Keratinocyte (primary cell): Measurements from ENCODE around the gene GANAB. TPM values are rescaled to one million over a fixed set of nuclear protein-coding genes. Genes with fewer than 3 reads are reported as not detected.

Experiments
- DNase-seq: peaks from one replicate; pipeline ENCODE4 v3.0.0-alpha.2; 2011; ENCODE audit warnings: low read depth, missing footprints, low spot score
- FAIRE-seq: peaks from 2 replicates; lab custom pipeline; 2011; peaks lifted over from hg19 to GRCh38; lab: Jason Lieb, UNC
- H2AFZ ChIP-seq: 2 replicates; pipeline ENCODE4 v1.6.0; 2012; ENCODE audit warnings: low read length, control low read depth, inconsistent platforms; ENCODE audit not compliant: control insufficient read depth
- H3K27ac ChIP-seq: 2 replicates; pipeline ENCODE4 v1.5.1; 2011; ENCODE audit warnings: low read length; ENCODE audit not compliant: control insufficient read depth, insufficient read depth
- H3K27me3 ChIP-seq: 3 replicates; pipeline ENCODE4 v1.6.0; 2011; ENCODE audit warnings: low read length; ENCODE audit not compliant: control insufficient read depth, insufficient read depth; ENCODE audit errors: extremely low read depth
- H3K36me3 ChIP-seq, 2 experiments: 2 replicates in 1 of 2; 3 replicates in 1 of 2; pipeline ENCODE4 v1.5.1; 2011; ENCODE audit warnings: low read length in 2 of 2, mild to moderate bottlenecking in 1 of 2; ENCODE audit not compliant: control insufficient read depth in 2 of 2, insufficient read depth in 2 of 2; ENCODE audit errors: extremely low read depth in 1 of 2
- H3K4me1 ChIP-seq: 3 replicates; pipeline ENCODE4 v1.5.1; 2011; ENCODE audit warnings: low read length; ENCODE audit not compliant: control insufficient read depth, insufficient read depth; ENCODE audit errors: extremely low read depth
- H3K4me2 ChIP-seq: 3 replicates; pipeline ENCODE4 v1.6.0; 2011; ENCODE audit warnings: low read depth, low read length; ENCODE audit not compliant: control insufficient read depth, insufficient read depth; ENCODE audit errors: extremely low read depth
- H3K4me3 ChIP-seq, 3 experiments: fragments of 200-600 bp in 1 of 3; sonication (generic) in 1 of 3; 2 replicates in 2 of 3; 3 replicates in 1 of 3; pipeline ENCODE4 v1.5.1; 2011 to 2016; ENCODE audit warnings: low read length in 3 of 3, mild to moderate bottlenecking in 3 of 3, control low read depth in 2 of 3, inconsistent platforms in 1 of 3, low read depth in 1 of 3, mixed read lengths in 1 of 3, mixed run types in 1 of 3, moderate library complexity in 1 of 3; ENCODE audit not compliant: control insufficient read depth in 2 of 3, insufficient read depth in 2 of 3; ENCODE audit errors: extremely low read depth in 1 of 3
- H3K79me2 ChIP-seq: 2 replicates; pipeline ENCODE4 v1.6.0; 2012; ENCODE audit warnings: low read length; ENCODE audit not compliant: control insufficient read depth, insufficient read depth
- H3K9ac ChIP-seq: 3 replicates; pipeline ENCODE4 v1.6.0; 2011; ENCODE audit warnings: low read length; ENCODE audit not compliant: control insufficient read depth, insufficient read depth; ENCODE audit errors: extremely low read depth
- H3K9me1 ChIP-seq: 3 replicates; pipeline ENCODE4 v1.6.0; 2011; ENCODE audit warnings: low read length; ENCODE audit not compliant: control insufficient read depth, insufficient read depth; ENCODE audit errors: extremely low read depth
- H3K9me3 ChIP-seq: 2 replicates; pipeline ENCODE4 v1.5.1; 2012; ENCODE audit warnings: low read depth, low read length; ENCODE audit not compliant: control insufficient read depth
- H4K20me1 ChIP-seq: 3 replicates; pipeline ENCODE4 v1.6.0; 2011; ENCODE audit warnings: low read length; ENCODE audit not compliant: control insufficient read depth, insufficient read depth; ENCODE audit errors: extremely low read depth
- CTCF ChIP-seq, 3 experiments: IDR thresholded peaks in 1 of 3; conservative IDR thresholded peaks in 1 of 3; optimal IDR thresholded peaks in 1 of 3; 2 replicates in 2 of 3; 3 replicates in 1 of 3; pipeline versions ENCODE3 to v1.5.1; 2011; ENCODE audit warnings: low read length in 3 of 3, mild to moderate bottlenecking in 3 of 3, moderate library complexity in 2 of 3, control low read depth in 1 of 3, inconsistent platforms in 1 of 3; ENCODE audit not compliant: insufficient read depth in 2 of 3; ENCODE audit errors: extremely low read depth in 1 of 3
- EZH2 ChIP-seq: IDR thresholded peaks from one replicate; pipeline ENCODE4 v1.6.1; 2012; ENCODE audit warnings: inconsistent platforms, mild to moderate bottlenecking, low read length, moderate library complexity
- dilution Hi-C: fragments of 300-500 bp; cut with MboI; formaldehyde crosslinking; loops from one replicate; pipeline ENCODE4 v1.7.0; 2020; ENCODE audit warnings: low sequenced_read_pairs; ENCODE audit not compliant: extremely low pct_ligation_motif_present
- polyA plus RNA-seq, 5 experiments: library from polyadenylated mRNA; depleted of rRNA in 3 of 5; stranded (reverse) in 3 of 5; stranded (forward) in 1 of 5; unstranded in 1 of 5; fragments of >200 nt; gene quantifications; 1 replicate in 1 of 5; 2 replicates in 3 of 5; 3 replicates in 1 of 5; pipeline versions ENCODE4 v1.2.1 to v1.2.3, GENCODE V29; 2011 to 2012; ENCODE audit warnings: missing spikeins in 2 of 5, low read depth in 1 of 5, low replicate concordance in 1 of 5

GANAB gene
- polyA plus RNA-seq, 1 donor (not counting 4 experiments of a cell fraction or from before 2014, with no cell fraction given) = 153 TPM

DNA sequence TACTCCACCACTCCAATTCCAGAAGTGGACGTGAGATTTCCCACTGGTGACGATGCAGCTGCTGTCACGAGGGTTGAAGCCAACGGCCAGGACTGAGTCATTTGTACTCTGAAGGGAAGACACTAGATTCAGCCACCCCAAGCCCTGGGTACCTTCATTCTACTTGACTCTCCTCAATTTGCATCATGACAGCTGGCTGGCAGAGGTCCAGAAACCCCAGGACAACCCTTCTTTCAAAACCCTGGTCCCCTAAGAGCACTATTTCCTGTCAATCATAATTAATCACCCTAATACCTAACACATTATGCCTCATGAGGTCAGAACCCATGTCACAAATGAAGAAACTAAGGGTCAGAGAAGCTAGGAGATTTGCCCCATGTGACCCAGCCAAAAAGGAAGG, 38.7 kb downstream of the GANAB start:
- no peaks in the 10 kb centered on the region for H3K9me3 ChIP-seq
- DNase-seq (no peak), FAIRE-seq (no peak)
- H2AFZ ChIP-seq = no peak overlapping the region
- dilution Hi-C loops = no loop called here
- peaks cover 8% of the 10 kb centered on the region for H3K4me1 ChIP-seq
- H3K27me3 ChIP-seq = no peaks in the 10 kb centered on the region
- no peaks in the 10 kb centered on the region for H4K20me1 ChIP-seq
- peaks cover 13 to 14% of the 10 kb centered on the region in 2 experiments for H3K36me3 ChIP-seq
- H3K27ac ChIP-seq = no peak overlapping the region
- H3K4me2 ChIP-seq = no peak overlapping the region
- TF ChIP-seq EZH2 = no peak
- H3K79me2 ChIP-seq = no peaks in the 10 kb centered on the region
- H3K4me3 ChIP-seq = no peak overlapping the region
- no peaks in the 10 kb centered on the region for H3K9me1 ChIP-seq
- no peak overlapping the region for H3K9ac ChIP-seq

- Histone ChIP-seq H4K20me1 (no peaks in the 10 kb centered on the region), H3K4me1 (peaks cover 3% of the 10 kb centered on the region), H3K9me1 (no peaks in the 10 kb centered on the region), H3K27ac (no peak overlapping the region), H2AFZ (no peak overlapping the region), H3K27me3 (no peaks in the 10 kb centered on the region), H3K36me3 (peaks cover 13 to 14% of the 10 kb centered on the region in 2 experiments), H3K4me2 (no peak overlapping the region), H3K9ac (no peak overlapping the region), H3K79me2 (peaks cover 6% of the 10 kb centered on the region), H3K9me3 (no peaks in the 10 kb centered on the region), H3K4me3 (no peak overlapping the region)
- TF ChIP-seq EZH2 (no peak), CTCF (optimal IDR thresholded peaks at IDR 0.05 in 1 of 3, IDR thresholded peaks at IDR 0.05 in 1 of 3, conservative IDR thresholded peaks at IDR 0.05 in 1 of 3; ENCODE audit: extremely low read depth in 1 of 3, insufficient read depth in 2 of 3, low read length in 3 of 3) (no peak)
- dilution Hi-C loops = no loop called here
- DNase-seq (no peak), FAIRE-seq (no peak)
Observed at GRCh38 chr11:62605902-62606301, 40.5 kb downstream of the GANAB start.

GRCh38 chr11:62605467-62605866, 40.9 kb downstream of the GANAB start:
- Histone ChIP-seq H3K79me2 (peaks cover 10% of the 10 kb centered on the region), H3K27me3 (no peaks in the 10 kb centered on the region), H3K9me3 (no peaks in the 10 kb centered on the region), H2AFZ (no peak overlapping the region), H3K4me2 (no peak overlapping the region), H3K9me1 (no peaks in the 10 kb centered on the region), H3K4me3 (no peak overlapping the region), H3K27ac (no peak overlapping the region), H3K4me1 (peaks cover 3% of the 10 kb centered on the region), H3K36me3 (peaks cover 13 to 14% of the 10 kb centered on the region in 2 experiments), H4K20me1 (no peaks in the 10 kb centered on the region), H3K9ac (no peak overlapping the region)
- no peak for FAIRE-seq
- TF ChIP-seq CTCF (optimal IDR thresholded peaks at IDR 0.05 in 1 of 3, IDR thresholded peaks at IDR 0.05 in 1 of 3, conservative IDR thresholded peaks at IDR 0.05 in 1 of 3; ENCODE audit: extremely low read depth in 1 of 3, insufficient read depth in 2 of 3, low read length in 3 of 3) (no peak), EZH2 (no peak)
- no peak for DNase-seq
- dilution Hi-C loops = no loop called here
